Neural progenitor cell (in vitro differentiated cells): Measurements from ENCODE around the gene GUCD1. TPM values are rescaled to one million over a fixed set of nuclear protein-coding genes. Genes with fewer than 3 reads are reported as not detected.

Source experiments
- DNase-seq: peaks from one replicate; pipeline ENCODE4 v3.0.0-alpha.2; 2016; ENCODE audit warnings: low spot score
- H2AFZ ChIP-seq: fragments of 200-600 bp; sonication (generic); replicated peaks from 2 replicates; pipeline ENCODE4 v1.6.1; 2016; ENCODE audit warnings: antibody characterized with exemption
- H3F3A ChIP-seq: fragments of 200-600 bp; sonication (generic); 2 replicates; pipeline ENCODE4 v1.6.1; 2016; ENCODE audit warnings: antibody characterized with exemption, low read depth
- H3K27ac ChIP-seq: fragments of 200-600 bp; sonication (generic); 2 replicates; pipeline ENCODE4 v1.5.1; 2016; ENCODE audit warnings: mild to moderate bottlenecking
- H3K27me3 ChIP-seq: fragments of 200-600 bp; sonication (generic); 2 replicates; pipeline ENCODE4 v1.6.1; 2016; ENCODE audit warnings: mild to moderate bottlenecking, moderate library complexity
- H3K36me3 ChIP-seq: fragments of 200-600 bp; sonication (generic); 2 replicates; pipeline ENCODE4 v1.5.1; 2016
- H3K4me1 ChIP-seq: fragments of 200-600 bp; sonication (generic); 2 replicates; pipeline ENCODE4 v1.6.1; 2016; ENCODE audit warnings: mixed run types
- H3K4me2 ChIP-seq: fragments of 200-600 bp; sonication (generic); 2 replicates; pipeline ENCODE4 v1.6.1; 2016
- H3K4me3 ChIP-seq: fragments of 200-600 bp; sonication (generic); 2 replicates; pipeline ENCODE4 v1.5.1; 2016
- H3K79me2 ChIP-seq: fragments of 200-600 bp; sonication (generic); 2 replicates; pipeline ENCODE4 v1.6.1; 2016; ENCODE audit warnings: low read depth
- H3K9ac ChIP-seq: fragments of 200-600 bp; sonication (generic); 2 replicates; pipeline ENCODE4 v1.6.1; 2016
- H3K9me3 ChIP-seq: fragments of 200-600 bp; sonication (generic); 2 replicates; pipeline ENCODE4 v1.5.1; 2016; ENCODE audit warnings: low read depth
- H4K20me1 ChIP-seq: fragments of 200-600 bp; sonication (generic); 2 replicates; pipeline ENCODE4 v1.6.1; 2016; ENCODE audit warnings: low read depth
- H3K27ac Mint-ChIP-seq: 3 replicates; pipeline ENCODE4 v1.8.0; 2021; ENCODE audit warnings: mixed read lengths
- H3K27me3 Mint-ChIP-seq: 2 replicates; pipeline ENCODE4 v1.8.0; 2022; ENCODE audit warnings: low read depth, mild to moderate bottlenecking, inconsistent platforms, moderate library complexity, mixed read lengths; ENCODE audit not compliant: insufficient read depth
- H3K36me3 Mint-ChIP-seq: 3 replicates; pipeline ENCODE4 v1.8.0; 2021; ENCODE audit warnings: mixed read lengths
- H3K4me1 Mint-ChIP-seq: 3 replicates; pipeline ENCODE4 v1.8.0; 2021; ENCODE audit warnings: mixed read lengths
- H3K4me3 Mint-ChIP-seq: 3 replicates; pipeline ENCODE4 v1.8.0; 2021; ENCODE audit warnings: mild to moderate bottlenecking, moderate library complexity, mixed read lengths
- H3K9me3 Mint-ChIP-seq: 3 replicates; pipeline ENCODE4 v1.8.0; 2020; ENCODE audit warnings: mixed read lengths
- CTCF ChIP-seq: fragments of 200-600 bp; sonication (generic); IDR thresholded peaks from 2 replicates; pipeline ENCODE4 v1.5.1; 2017; ENCODE audit warnings: antibody characterized with exemption, mild to moderate bottlenecking
- EZH2 ChIP-seq: fragments of 200-600 bp; sonication (generic); IDR thresholded peaks from 2 replicates; pipeline ENCODE4 v1.6.1; 2017; ENCODE audit warnings: antibody characterized with exemption, mild to moderate bottlenecking, moderate library complexity
- EZH2phosphoT487 ChIP-seq: fragments of 200-600 bp; sonication (generic); IDR thresholded peaks from 2 replicates; pipeline ENCODE4 v1.6.1; 2017; ENCODE audit warnings: antibody characterized with exemption
- total RNA-seq: library from RNA; depleted of rRNA; stranded (reverse); fragments of >200 nt; gene quantifications from 2 replicates; pipeline ENCODE4 v1.2.3, GENCODE V29; 2015; ENCODE audit warnings: low replicate concordance

The GUCD1 gene
- total RNA-seq, 1 donor from 2014 or later = 31.0 TPM

GRCh38 chr22:24589518-24590030 is 34.6 kb upstream of the GUCD1 start:
- Histone ChIP-seq H3K4me1 (peaks cover under 1% of the 10 kb centered on the region), H2AFZ (no peak overlapping the region), H3K9me3 (no peaks in the 10 kb centered on the region), H3K4me2 (no peak overlapping the region), H3K4me3 (no peak overlapping the region), H3K9ac (no peak overlapping the region), H3K79me2 (no peaks in the 10 kb centered on the region), H3K27ac (no peak overlapping the region), H4K20me1 (no peaks in the 10 kb centered on the region), H3F3A (peaks cover 4% of the 10 kb centered on the region), H3K27me3 (no peaks in the 10 kb centered on the region), H3K36me3 (no peaks in the 10 kb centered on the region)
- no peak for DNase-seq
- TF ChIP-seq CTCF (no peak), EZH2 (no peak), EZH2phosphoT487 (no peak)
- H3K36me3 Mint-ChIP-seq = peaks cover 2% of the 10 kb centered on the region
- H3K4me3 Mint-ChIP-seq = no peak overlapping the region
- peaks cover 2% of the 10 kb centered on the region for H3K27me3 Mint-ChIP-seq
- no peak overlapping the region for H3K27ac Mint-ChIP-seq
- H3K4me1 Mint-ChIP-seq = peaks cover 8% of the 10 kb centered on the region
- H3K9me3 Mint-ChIP-seq = no peaks in the 10 kb centered on the region

GRCh38 chr22:24588757-24589481 is 34.0 kb upstream of the GUCD1 start:
- H4K20me1 ChIP-seq = no peaks in the 10 kb centered on the region
- Mint-ChIP-seq H3K9me3 (no peaks in the 10 kb centered on the region), H3K27ac (no peak overlapping the region), H3K36me3 (peaks cover 2% of the 10 kb centered on the region), H3K4me3 (no peak overlapping the region), H3K4me1 (peaks cover 4% of the 10 kb centered on the region), H3K27me3 (peaks cover 2% of the 10 kb centered on the region)
- no peak overlapping the region for H3K4me3 ChIP-seq
- DNase-seq = no peak
- no peaks in the 10 kb centered on the region for H3K36me3 ChIP-seq
- H3F3A ChIP-seq = peaks cover 3% of the 10 kb centered on the region
- H2AFZ ChIP-seq = no peak overlapping the region
- no peak overlapping the region for H3K27ac ChIP-seq
- no peaks in the 10 kb centered on the region for H3K9me3 ChIP-seq
- H3K79me2 ChIP-seq = no peaks in the 10 kb centered on the region
- no peak overlapping the region for H3K4me2 ChIP-seq
- no peaks in the 10 kb centered on the region for H3K27me3 ChIP-seq
- no peaks in the 10 kb centered on the region for H3K4me1 ChIP-seq
- H3K9ac ChIP-seq = peak overlapping the region; percentile 22
- TF ChIP-seq EZH2phosphoT487 (no peak), EZH2 (no peak), CTCF (no peak)

- no peaks in the 10 kb centered on the region for H3K79me2 ChIP-seq
- H3K4me3 Mint-ChIP-seq = no peak overlapping the region
- H3K9ac ChIP-seq = no peak overlapping the region
- no peaks in the 10 kb centered on the region for H3K4me1 ChIP-seq
- H3K9me3 ChIP-seq = no peaks in the 10 kb centered on the region
- H3K4me1 Mint-ChIP-seq = peaks cover 4% of the 10 kb centered on the region
- no peak overlapping the region for H2AFZ ChIP-seq
- TF ChIP-seq EZH2phosphoT487 (no peak), EZH2 (no peak), CTCF (no peak)
- no peaks in the 10 kb centered on the region for H3K36me3 ChIP-seq
- no peak overlapping the region for H3K4me3 ChIP-seq
- H3K4me2 ChIP-seq = no peak overlapping the region
- no peaks in the 10 kb centered on the region for H4K20me1 ChIP-seq
- H3K27me3 Mint-ChIP-seq = peaks cover 3% of the 10 kb centered on the region
- no peak for DNase-seq
- no peak overlapping the region for H3K27ac ChIP-seq
- no peaks in the 10 kb centered on the region for H3K9me3 Mint-ChIP-seq
- no peak overlapping the region for H3K27ac Mint-ChIP-seq
- no peaks in the 10 kb centered on the region for H3F3A ChIP-seq
- peaks cover 2% of the 10 kb centered on the region for H3K36me3 Mint-ChIP-seq
- H3K27me3 ChIP-seq = no peaks in the 10 kb centered on the region
These were observed 33.4 kb upstream of the GUCD1 start for GRCh38 chr22:24588381-24588756.
